SK-N-MC (cell line): Measurements from ENCODE around the gene KRT15.

ENCODE experiments used
- EZH2 ChIP-seq: fragments of 200-600 bp; sonication (generic); IDR thresholded peaks from one replicate; pipeline ENCODE4 v1.6.1; 2017; ENCODE audit warnings: antibody characterized with exemption
- POLR2AphosphoS5 ChIP-seq: IDR thresholded peaks from 2 replicates; pipeline ENCODE4 v1.6.1; 2012; ENCODE audit warnings: mild to moderate bottlenecking, low read depth, low read length, borderline replicate concordance

DNA sequence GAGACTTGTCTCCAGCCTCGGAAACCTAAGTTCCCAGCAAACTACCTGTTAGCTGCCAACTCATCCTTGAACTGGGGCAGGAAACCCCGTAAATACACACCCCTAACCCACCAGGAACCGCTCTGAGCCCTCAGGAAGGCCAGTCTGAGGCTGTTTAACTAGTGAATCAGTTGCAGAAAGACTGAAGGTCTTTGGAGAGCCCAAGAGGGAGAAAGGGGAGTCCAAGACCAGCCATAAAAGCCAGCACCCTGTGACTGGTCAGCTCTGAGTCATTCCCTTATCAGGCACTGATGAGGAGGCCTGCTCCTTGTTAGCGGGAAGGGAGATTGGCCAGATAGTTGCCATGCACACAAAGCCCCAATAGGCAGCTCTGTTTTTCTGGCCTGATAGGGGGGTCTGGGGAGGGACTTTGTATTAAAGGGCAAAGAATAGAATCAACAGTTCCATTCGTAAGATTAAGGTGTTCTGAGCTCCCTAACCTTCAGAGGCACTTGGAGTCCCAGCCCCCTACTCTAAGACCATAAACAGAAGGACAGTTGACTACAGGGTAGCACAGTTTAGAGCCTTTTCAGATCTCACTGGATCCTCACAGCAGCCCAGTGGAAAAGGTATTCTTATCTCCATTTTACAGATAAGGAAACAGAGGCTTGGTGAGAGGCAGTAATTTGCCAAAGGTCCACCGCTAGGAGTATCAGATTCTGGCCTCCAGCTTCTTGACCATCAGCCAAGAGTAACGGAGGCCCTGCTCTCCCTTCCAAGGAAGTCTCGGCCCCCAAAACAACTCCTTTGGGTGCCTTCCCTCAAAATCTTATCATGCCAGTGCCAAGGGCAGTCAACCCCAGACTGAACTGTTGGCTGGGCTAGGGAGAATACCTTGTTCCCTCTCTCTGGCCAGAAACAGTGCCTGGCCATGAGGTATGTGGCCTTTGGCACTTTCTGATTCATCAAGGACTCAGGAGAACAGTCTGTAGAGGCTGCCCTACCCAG, 11.7 kb upstream of the KRT15 start:
- TF ChIP-seq EZH2 (no peak), POLR2AphosphoS5 (no peak)
